Caco-2 (cell line): ENCODE results near the gene GPC5. TPM values are rescaled to one million over a fixed set of nuclear protein-coding genes. Genes with fewer than 3 reads are reported as not detected.

ENCODE experiments used
- BruUV-seq: library from RNA; stranded (reverse); fragments of 400-500 nt; replicated peaks from 2 replicates; lab custom pipeline; 2021; lab: Mats Ljungman, UMichigan
- CTCF ChIA-PET: fragments of 300-600 bp; sonication (Branson Sonifier 250); formaldehyde crosslinking; loops from one replicate; lab custom pipeline; 2022; ENCODE audit warnings: antibody characterized with exemption; lab: Charles Lee
- POLR2A ChIA-PET: fragments of 300-600 bp; sonication (Branson Sonifier 250); formaldehyde crosslinking; loops from one replicate; lab custom pipeline; 2022; ENCODE audit warnings: antibody characterized with exemption; lab: Charles Lee
- DNase-seq, 2 experiments: peaks; one replicate each; pipeline versions ENCODE4 v3.0.0 to v3.0.0-alpha.2; 2020 to 2022
- H3K27me3 ChIP-seq: replicated peaks from 2 replicates; pipeline ENCODE4 v1.6.0; 2011; ENCODE audit warnings: low read length; ENCODE audit not compliant: control insufficient read depth, insufficient read depth
- H3K36me3 ChIP-seq: 2 replicates; pipeline ENCODE4 v1.5.1; 2011; ENCODE audit warnings: low read length; ENCODE audit not compliant: control insufficient read depth, insufficient read depth
- H3K4me1 ChIP-seq: fragments of 250-450 bp; sonication (Bioruptor Pico); 2 replicates; pipeline ENCODE4 v1.5.1; 2020; ENCODE audit warnings: mild to moderate bottlenecking
- H3K4me3 ChIP-seq: 2 replicates; pipeline ENCODE4 v1.5.1; 2011; ENCODE audit warnings: low read depth, mild to moderate bottlenecking, control low read depth, low read length
- H3K9me3 ChIP-seq: fragments of 250-450 bp; sonication (Bioruptor Pico); 2 replicates; pipeline ENCODE4 v1.5.1; 2020; ENCODE audit warnings: mild to moderate bottlenecking, moderate library complexity
- H3K27ac Mint-ChIP-seq: one replicate; pipeline ENCODE4 v1.8.0; 2022; ENCODE audit warnings: mixed read lengths; ENCODE audit not compliant: unreplicated experiment
- H3K27me3 Mint-ChIP-seq: one replicate; pipeline ENCODE4 v1.8.0; 2022; ENCODE audit warnings: mixed read lengths; ENCODE audit not compliant: insufficient read depth, unreplicated experiment
- H3K36me3 Mint-ChIP-seq: one replicate; pipeline ENCODE4 v1.8.0; 2022; ENCODE audit warnings: mild to moderate bottlenecking, mixed read lengths; ENCODE audit not compliant: insufficient read depth, unreplicated experiment
- H3K4me1 Mint-ChIP-seq: one replicate; pipeline ENCODE4 v1.8.0; 2022; ENCODE audit warnings: low read depth, mixed read lengths; ENCODE audit not compliant: unreplicated experiment
- H3K4me3 Mint-ChIP-seq: one replicate; pipeline ENCODE4 v1.8.0; 2022; ENCODE audit warnings: mild to moderate bottlenecking, moderate library complexity, mixed read lengths; ENCODE audit not compliant: unreplicated experiment
- H3K9me3 Mint-ChIP-seq: one replicate; pipeline ENCODE4 v1.8.0; 2022; ENCODE audit warnings: mixed read lengths; ENCODE audit not compliant: unreplicated experiment
- intact Hi-C: fragments of 100-400 bp; cut with micrococcal nuclease; formaldehyde crosslinking; loops from one replicate; pipeline ENCODE4 v1.10.0; 2022; ENCODE audit not compliant: unreplicated experiment
- total RNA-seq: library from RNA; stranded (reverse); gene quantifications from 2 replicates; pipeline ENCODE4 v1.2.3, GENCODE V29; 2022
- TF ChIP-seq, protein P1 (sequence below), 2 experiments: fragments of 200-600 bp in 1 of 2; IDR thresholded peaks; 1 replicate in 1 of 2; 2 replicates in 1 of 2; pipeline versions ENCODE4 v1.5.1 to v1.8.0; 2011 to 2022; ENCODE audit warnings: antibody characterized with exemption in 1 of 2, control low read depth in 1 of 2, inconsistent platforms in 1 of 2, low read depth in 1 of 2, low read length in 1 of 2, mild to moderate bottlenecking in 1 of 2, moderate library complexity in 1 of 2; ENCODE audit not compliant: insufficient read depth in 1 of 2, severe bottlenecking in 1 of 2, unreplicated experiment in 1 of 2

Gene GPC5
- total RNA-seq, 1 experiment from 2014 or later, result 4.1 TPM

DNA sequence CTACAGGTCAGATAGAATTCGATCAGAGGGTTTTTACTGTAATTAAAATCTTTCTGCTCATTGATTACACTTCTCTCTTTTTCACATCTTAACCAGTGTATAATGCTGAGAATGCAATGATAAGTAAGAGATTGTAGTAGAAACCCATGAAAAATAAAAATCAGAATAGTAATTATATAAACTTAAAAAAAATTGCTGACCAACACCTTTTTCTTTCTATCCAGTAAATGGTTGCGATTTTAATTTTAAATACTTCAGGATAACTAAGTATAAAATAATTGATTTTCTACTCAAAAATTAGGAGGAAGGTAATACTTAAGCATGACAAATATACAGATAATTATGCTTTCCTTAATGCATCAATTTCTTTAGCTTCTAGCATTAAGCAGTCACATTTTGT lies 917.6 kb downstream of the GPC5 start:
- Histone ChIP-seq H3K4me3 (no peak overlapping the region), H3K36me3 (no peaks in the 10 kb centered on the region), H3K9me3 (no peaks in the 10 kb centered on the region), H3K27me3 (no peaks in the 10 kb centered on the region), H3K4me1 (peaks cover 10% of the 10 kb centered on the region)
- Mint-ChIP-seq H3K4me3 (no peak overlapping the region), H3K27me3 (no peaks in the 10 kb centered on the region), H3K9me3 (no peaks in the 10 kb centered on the region), H3K36me3 (no peaks in the 10 kb centered on the region), H3K27ac (no peak overlapping the region), H3K4me1 (peaks cover 7% of the 10 kb centered on the region)
- no TSS peak for BruUV-seq
- TF ChIP-seq, protein P1, sequence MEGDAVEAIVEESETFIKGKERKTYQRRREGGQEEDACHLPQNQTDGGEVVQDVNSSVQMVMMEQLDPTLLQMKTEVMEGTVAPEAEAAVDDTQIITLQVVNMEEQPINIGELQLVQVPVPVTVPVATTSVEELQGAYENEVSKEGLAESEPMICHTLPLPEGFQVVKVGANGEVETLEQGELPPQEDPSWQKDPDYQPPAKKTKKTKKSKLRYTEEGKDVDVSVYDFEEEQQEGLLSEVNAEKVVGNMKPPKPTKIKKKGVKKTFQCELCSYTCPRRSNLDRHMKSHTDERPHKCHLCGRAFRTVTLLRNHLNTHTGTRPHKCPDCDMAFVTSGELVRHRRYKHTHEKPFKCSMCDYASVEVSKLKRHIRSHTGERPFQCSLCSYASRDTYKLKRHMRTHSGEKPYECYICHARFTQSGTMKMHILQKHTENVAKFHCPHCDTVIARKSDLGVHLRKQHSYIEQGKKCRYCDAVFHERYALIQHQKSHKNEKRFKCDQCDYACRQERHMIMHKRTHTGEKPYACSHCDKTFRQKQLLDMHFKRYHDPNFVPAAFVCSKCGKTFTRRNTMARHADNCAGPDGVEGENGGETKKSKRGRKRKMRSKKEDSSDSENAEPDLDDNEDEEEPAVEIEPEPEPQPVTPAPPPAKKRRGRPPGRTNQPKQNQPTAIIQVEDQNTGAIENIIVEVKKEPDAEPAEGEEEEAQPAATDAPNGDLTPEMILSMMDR (IDR thresholded peaks at IDR 0.05; ENCODE audit: insufficient read depth in 1 of 2, low read depth in 1 of 2, low read length in 1 of 2, severe bottlenecking in 1 of 2, unreplicated experiment in 1 of 2), result no peak
- ChIA-PET POLR2A (no interaction called here), CTCF (no interaction called here)
- intact Hi-C loops, result no loop called here
- DNase-seq, result no peak

DNA sequence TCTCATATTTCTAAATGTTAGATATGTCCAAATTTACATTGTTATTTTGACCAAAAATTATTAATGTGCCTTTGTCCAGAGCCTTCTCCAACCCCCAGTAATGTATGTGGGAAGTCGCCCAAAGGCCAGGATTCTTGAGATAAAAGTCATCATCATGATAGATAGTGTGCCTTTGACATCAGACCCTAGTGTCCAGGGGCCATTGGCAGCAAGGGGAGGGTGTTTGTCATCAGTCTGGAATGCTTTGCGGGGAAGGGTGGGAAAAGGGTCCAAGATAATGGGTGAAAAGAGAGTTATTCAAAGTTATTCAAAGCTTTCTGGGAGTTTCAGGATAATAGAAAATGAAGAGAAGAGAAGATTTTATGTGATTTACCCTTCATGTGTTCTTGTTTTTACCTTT lies 918.6 kb downstream of the GPC5 start:
- Mint-ChIP-seq H3K27me3 (no peaks in the 10 kb centered on the region), H3K36me3 (no peaks in the 10 kb centered on the region), H3K27ac (peak overlapping the region; percentile 3), H3K4me3 (no peak overlapping the region), H3K4me1 (peaks cover 7% of the 10 kb centered on the region), H3K9me3 (no peaks in the 10 kb centered on the region)
- POLR2A ChIA-PET, result no interaction called here
- peaks cover 10% of the 10 kb centered on the region for H3K4me1 ChIP-seq
- CTCF ChIA-PET, result no interaction called here
- BruUV-seq, result no TSS peak
- H3K36me3 ChIP-seq, result no peaks in the 10 kb centered on the region
- H3K27me3 ChIP-seq, result no peaks in the 10 kb centered on the region
- no peaks in the 10 kb centered on the region for H3K9me3 ChIP-seq
- TF ChIP-seq, protein P1 (IDR thresholded peaks at IDR 0.05; ENCODE audit: insufficient read depth in 1 of 2, low read depth in 1 of 2, low read length in 1 of 2, severe bottlenecking in 1 of 2, unreplicated experiment in 1 of 2), result no peak
- DNase-seq, result peak in 1 of 2 experiments; percentile 46
- H3K4me3 ChIP-seq, result no peak overlapping the region
- intact Hi-C loops, result no loop called here

DNA sequence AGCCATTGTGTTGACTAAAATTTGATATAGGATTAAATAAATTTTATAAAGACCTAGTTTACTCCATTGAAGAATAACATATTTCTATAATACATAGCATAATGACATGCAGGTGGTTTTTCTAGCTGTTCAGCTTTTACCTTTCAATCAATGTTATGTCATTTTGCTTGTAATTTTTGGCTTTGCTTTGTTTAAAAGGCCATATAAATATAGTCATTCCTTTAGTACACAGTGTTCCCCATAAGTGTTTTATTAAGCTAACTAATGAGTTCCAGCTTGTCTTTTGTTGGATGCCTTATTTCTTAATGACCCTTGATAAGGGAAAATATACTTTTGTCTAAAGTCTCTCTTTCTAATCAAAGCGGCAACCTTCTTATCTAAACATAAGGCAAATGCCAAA lies 921.9 kb downstream of the GPC5 start:
- ChIA-PET CTCF (no interaction called here), POLR2A (no interaction called here)
- Mint-ChIP-seq H3K4me1 (peaks cover 7% of the 10 kb centered on the region), H3K27me3 (no peaks in the 10 kb centered on the region), H3K9me3 (no peaks in the 10 kb centered on the region), H3K4me3 (no peak overlapping the region), H3K36me3 (no peaks in the 10 kb centered on the region), H3K27ac (no peak overlapping the region)
- Histone ChIP-seq H3K27me3 (no peaks in the 10 kb centered on the region), H3K9me3 (no peaks in the 10 kb centered on the region), H3K36me3 (no peaks in the 10 kb centered on the region), H3K4me1 (peaks cover 10% of the 10 kb centered on the region), H3K4me3 (no peak overlapping the region)
- intact Hi-C loops, result no loop called here
- BruUV-seq, result no TSS peak
- DNase-seq, result no peak
- TF ChIP-seq, protein P1 (IDR thresholded peaks at IDR 0.05; ENCODE audit: insufficient read depth in 1 of 2, low read depth in 1 of 2, low read length in 1 of 2, severe bottlenecking in 1 of 2, unreplicated experiment in 1 of 2), result no peak
